Panc1 (cell line): ENCODE results near the gene WNK4. TPM values are rescaled to one million over a fixed set of nuclear protein-coding genes. Genes with fewer than 3 reads are reported as not detected.
A peak's percentile ranks its signal among the peaks of the same experiment; 100 is the strongest.

ENCODE experiments used
- ATAC-seq: fragments of 200-7000 bp; cut with Tn5 transposase; 2 replicates; pipeline ENCODE4 v1.9.1; 2020; ENCODE audit warnings: mild to moderate bottlenecking, moderate library complexity
- BruUV-seq: library from RNA; stranded (reverse); fragments of 400-500 nt; replicated peaks from 2 replicates; lab custom pipeline; 2021; lab: Mats Ljungman, UMichigan
- CTCF ChIA-PET: fragments of 300-600 bp; sonication (Branson Sonifier 250); formaldehyde crosslinking; loops from one replicate; lab custom pipeline; 2022; ENCODE audit warnings: antibody characterized with exemption; lab: Charles Lee
- POLR2A ChIA-PET: fragments of 300-600 bp; sonication (Branson Sonifier 250); formaldehyde crosslinking; loops from one replicate; lab custom pipeline; 2022; ENCODE audit warnings: antibody characterized with exemption; lab: Charles Lee
- DNase-seq: peaks from one replicate; pipeline ENCODE4 v3.0.0-alpha.2; 2010; ENCODE audit warnings: low read depth, low spot score
- H3K27ac ChIP-seq: 2 replicates; pipeline ENCODE4 v1.5.1; 2011; ENCODE audit warnings: mild to moderate bottlenecking, low read length, inconsistent platforms
- H3K27me3 ChIP-seq: fragments of 200-500 bp; sonication (Bioruptor generic); 2 replicates; pipeline ENCODE4 v1.6.0; 2014; ENCODE audit warnings: low read length, inconsistent platforms; ENCODE audit not compliant: control insufficient read depth, insufficient read depth
- H3K36me3 ChIP-seq: fragments of 200-500 bp; sonication (Bioruptor generic); 2 replicates; pipeline ENCODE4 v1.5.1; 2014; ENCODE audit warnings: inconsistent platforms, mild to moderate bottlenecking, low read length, moderate library complexity; ENCODE audit not compliant: control insufficient read depth, insufficient read depth
- H3K4me1 ChIP-seq: 2 replicates; pipeline ENCODE4 v1.5.1; 2011; ENCODE audit warnings: inconsistent platforms, mild to moderate bottlenecking, low read length, moderate library complexity; ENCODE audit not compliant: control insufficient read depth, insufficient read depth
- H3K4me3 ChIP-seq, 2 experiments: 2 replicates each; pipeline ENCODE4 v1.5.1; 2011 to 2012; ENCODE audit warnings: low read depth in 2 of 2, low read length in 2 of 2, mild to moderate bottlenecking in 2 of 2, inconsistent platforms in 1 of 2, moderate library complexity in 1 of 2
- H3K9me3 ChIP-seq: fragments of 200-500 bp; sonication (Bioruptor generic); 2 replicates; pipeline ENCODE4 v1.5.1; 2014; ENCODE audit warnings: low read depth, mild to moderate bottlenecking, inconsistent platforms, low read length, moderate library complexity; ENCODE audit not compliant: control insufficient read depth, insufficient read depth
- POLR2AphosphoS5 ChIP-seq: IDR thresholded peaks from 2 replicates; pipeline ENCODE4 v1.6.1; 2012; ENCODE audit warnings: mild to moderate bottlenecking, low read depth, low read length, moderate library complexity
- SIN3A ChIP-seq: IDR thresholded peaks from 2 replicates; pipeline ENCODE4 v1.6.1; 2012; ENCODE audit warnings: low read depth, mild to moderate bottlenecking, low read length, moderate library complexity, borderline replicate concordance; ENCODE audit not compliant: insufficient read depth
- TCF7L2 ChIP-seq: IDR thresholded peaks from 2 replicates; pipeline ENCODE4 v1.6.1; 2011; ENCODE audit warnings: mild to moderate bottlenecking, low read depth, low read length, inconsistent platforms
- in situ Hi-C: cut with HindIII; loops from 2 replicates; pipeline ENCODE4 v1.10.0; 2016; ENCODE audit warnings: low sequenced_read_pairs, low pct_unique_long_range_greater_than_20kb
- intact Hi-C: fragments of 100-400 bp; cut with micrococcal nuclease; formaldehyde crosslinking; loops from one replicate; pipeline ENCODE4 v1.10.0; 2022; ENCODE audit not compliant: unreplicated experiment
- total RNA-seq: library from RNA; stranded (reverse); gene quantifications from one replicate; pipeline ENCODE4 v1.2.1, GENCODE V29; 2021; ENCODE audit not compliant: unreplicated experiment
- TF ChIP-seq, protein P1 (sequence below): fragments of 450-650 bp; IDR thresholded peaks from 2 replicates; pipeline ENCODE4 v1.5.1; 2017; ENCODE audit warnings: mild to moderate bottlenecking
- TF ChIP-seq, protein P2 (sequence below), 2 experiments: IDR thresholded peaks; 2 replicates each; pipeline ENCODE4 v1.6.1; 2011 to 2012; ENCODE audit warnings: low read depth in 2 of 2, control low read depth in 1 of 2, low read length in 1 of 2, mild to moderate bottlenecking in 1 of 2, moderate library complexity in 1 of 2; ENCODE audit not compliant: insufficient read depth in 1 of 2

Gene WNK4
- total RNA-seq, 1 experiment from 2014 or later, result 3.5 TPM

DNA sequence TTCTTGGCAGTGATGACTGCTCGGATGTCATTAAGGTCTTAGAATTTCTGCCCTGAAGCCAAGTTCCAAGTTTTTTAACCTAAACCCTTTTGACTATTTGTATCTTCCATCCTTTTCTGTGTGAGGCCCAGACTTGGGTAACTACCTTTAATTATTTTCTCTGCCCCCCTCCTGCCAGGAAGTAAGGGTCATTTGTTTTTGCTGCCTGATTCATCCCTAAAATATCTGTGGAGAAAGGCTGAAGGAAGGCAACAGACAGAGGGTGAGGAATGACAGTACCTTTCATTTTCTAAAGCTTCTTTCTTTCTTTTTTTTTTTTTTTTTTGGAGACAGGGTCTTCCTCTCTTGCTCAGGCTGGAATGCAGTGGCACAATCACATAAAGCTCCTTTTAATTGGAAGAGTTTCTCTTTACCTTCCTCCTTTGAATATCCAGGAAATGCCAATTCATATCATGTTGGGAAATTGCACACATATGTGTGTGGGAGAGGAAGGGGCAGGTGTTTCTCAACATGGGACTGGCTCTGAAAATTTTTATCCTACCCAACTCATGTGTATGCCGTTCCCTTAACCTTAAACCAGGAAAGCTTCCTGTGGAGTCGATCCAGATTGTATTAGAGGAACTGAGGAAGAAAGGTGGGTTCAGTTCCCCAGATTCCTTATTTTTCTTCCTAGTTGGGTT lies 6.2 kb upstream of the WNK4 start:
- BruUV-seq, result no TSS peak
- Histone ChIP-seq H3K27ac (peak overlapping the region; percentile 86), H3K9me3 (no peaks in the 10 kb centered on the region), H3K27me3 (no peaks in the 10 kb centered on the region), H3K36me3 (no peaks in the 10 kb centered on the region), H3K4me1 (peaks cover 9% of the 10 kb centered on the region), H3K4me3 (peak overlapping the region; percentile 73 to 95)
- TF ChIP-seq, protein P1, sequence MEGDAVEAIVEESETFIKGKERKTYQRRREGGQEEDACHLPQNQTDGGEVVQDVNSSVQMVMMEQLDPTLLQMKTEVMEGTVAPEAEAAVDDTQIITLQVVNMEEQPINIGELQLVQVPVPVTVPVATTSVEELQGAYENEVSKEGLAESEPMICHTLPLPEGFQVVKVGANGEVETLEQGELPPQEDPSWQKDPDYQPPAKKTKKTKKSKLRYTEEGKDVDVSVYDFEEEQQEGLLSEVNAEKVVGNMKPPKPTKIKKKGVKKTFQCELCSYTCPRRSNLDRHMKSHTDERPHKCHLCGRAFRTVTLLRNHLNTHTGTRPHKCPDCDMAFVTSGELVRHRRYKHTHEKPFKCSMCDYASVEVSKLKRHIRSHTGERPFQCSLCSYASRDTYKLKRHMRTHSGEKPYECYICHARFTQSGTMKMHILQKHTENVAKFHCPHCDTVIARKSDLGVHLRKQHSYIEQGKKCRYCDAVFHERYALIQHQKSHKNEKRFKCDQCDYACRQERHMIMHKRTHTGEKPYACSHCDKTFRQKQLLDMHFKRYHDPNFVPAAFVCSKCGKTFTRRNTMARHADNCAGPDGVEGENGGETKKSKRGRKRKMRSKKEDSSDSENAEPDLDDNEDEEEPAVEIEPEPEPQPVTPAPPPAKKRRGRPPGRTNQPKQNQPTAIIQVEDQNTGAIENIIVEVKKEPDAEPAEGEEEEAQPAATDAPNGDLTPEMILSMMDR, result no peak
- no peak for TF ChIP-seq SIN3A
- TF ChIP-seq, protein P2, sequence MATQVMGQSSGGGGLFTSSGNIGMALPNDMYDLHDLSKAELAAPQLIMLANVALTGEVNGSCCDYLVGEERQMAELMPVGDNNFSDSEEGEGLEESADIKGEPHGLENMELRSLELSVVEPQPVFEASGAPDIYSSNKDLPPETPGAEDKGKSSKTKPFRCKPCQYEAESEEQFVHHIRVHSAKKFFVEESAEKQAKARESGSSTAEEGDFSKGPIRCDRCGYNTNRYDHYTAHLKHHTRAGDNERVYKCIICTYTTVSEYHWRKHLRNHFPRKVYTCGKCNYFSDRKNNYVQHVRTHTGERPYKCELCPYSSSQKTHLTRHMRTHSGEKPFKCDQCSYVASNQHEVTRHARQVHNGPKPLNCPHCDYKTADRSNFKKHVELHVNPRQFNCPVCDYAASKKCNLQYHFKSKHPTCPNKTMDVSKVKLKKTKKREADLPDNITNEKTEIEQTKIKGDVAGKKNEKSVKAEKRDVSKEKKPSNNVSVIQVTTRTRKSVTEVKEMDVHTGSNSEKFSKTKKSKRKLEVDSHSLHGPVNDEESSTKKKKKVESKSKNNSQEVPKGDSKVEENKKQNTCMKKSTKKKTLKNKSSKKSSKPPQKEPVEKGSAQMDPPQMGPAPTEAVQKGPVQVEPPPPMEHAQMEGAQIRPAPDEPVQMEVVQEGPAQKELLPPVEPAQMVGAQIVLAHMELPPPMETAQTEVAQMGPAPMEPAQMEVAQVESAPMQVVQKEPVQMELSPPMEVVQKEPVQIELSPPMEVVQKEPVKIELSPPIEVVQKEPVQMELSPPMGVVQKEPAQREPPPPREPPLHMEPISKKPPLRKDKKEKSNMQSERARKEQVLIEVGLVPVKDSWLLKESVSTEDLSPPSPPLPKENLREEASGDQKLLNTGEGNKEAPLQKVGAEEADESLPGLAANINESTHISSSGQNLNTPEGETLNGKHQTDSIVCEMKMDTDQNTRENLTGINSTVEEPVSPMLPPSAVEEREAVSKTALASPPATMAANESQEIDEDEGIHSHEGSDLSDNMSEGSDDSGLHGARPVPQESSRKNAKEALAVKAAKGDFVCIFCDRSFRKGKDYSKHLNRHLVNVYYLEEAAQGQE (IDR thresholded peaks at IDR 0.05; ENCODE audit: insufficient read depth in 1 of 2, low read depth in 2 of 2, low read length in 1 of 2), result no peak
- no peak for TF ChIP-seq POLR2AphosphoS5
- TF ChIP-seq TCF7L2, result no peak
- no peak for ATAC-seq
- ChIA-PET CTCF (interaction anchor here (0.6 to 1.2 kb wide), 2 partner anchors 10 to 14 kb away, joined by 3 read pairs; no protein-coding TSS in a partner anchor), POLR2A (interaction anchor here (0.6 to 1.1 kb wide), 2 partner anchors 50 to 72 kb away, joined by 6 to 8 read pairs; partner anchors contain the start of gene BECN1)
- in situ Hi-C loops, result no loop called here
- intact Hi-C loops, result no loop called here
- DNase-seq, result no peak

DNA sequence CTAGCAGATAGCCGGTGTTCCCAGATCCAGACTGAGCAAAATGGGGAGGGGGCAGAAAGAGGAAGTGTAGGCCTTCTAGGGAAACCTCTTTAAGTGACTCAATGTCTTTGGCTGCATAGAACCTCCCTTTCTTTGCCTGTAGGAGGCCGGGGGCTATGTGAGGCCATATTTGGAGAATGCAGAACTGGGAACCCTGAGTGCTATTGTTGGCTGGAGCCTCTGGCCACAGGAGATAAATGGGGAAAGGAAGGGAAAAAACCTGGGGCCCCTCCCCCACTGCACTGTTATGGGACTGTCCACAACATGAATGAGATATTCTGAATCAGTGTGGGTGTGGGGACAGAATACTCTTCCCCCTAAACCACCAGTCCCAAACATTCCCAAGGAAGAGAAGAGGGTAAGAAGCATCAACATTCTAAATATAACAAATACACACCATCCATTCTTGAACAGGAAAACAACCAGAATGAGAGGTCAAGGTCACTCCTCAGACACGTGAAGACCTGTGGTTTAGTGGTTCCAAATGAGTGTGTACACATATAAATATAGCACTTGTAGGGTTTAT lies 4.8 kb upstream of the WNK4 start:
- H3K4me3 ChIP-seq, result no peak overlapping the region
- intact Hi-C loops (no loop called here), in situ Hi-C loops (no loop called here)
- no peaks in the 10 kb centered on the region for H3K9me3 ChIP-seq
- no peaks in the 10 kb centered on the region for H3K27me3 ChIP-seq
- H3K36me3 ChIP-seq, result no peaks in the 10 kb centered on the region
- TF ChIP-seq, protein P1, result no peak
- TF ChIP-seq POLR2AphosphoS5 (no peak), SIN3A (no peak), TCF7L2 (no peak)
- TF ChIP-seq, protein P2 (IDR thresholded peaks at IDR 0.05; ENCODE audit: insufficient read depth in 1 of 2, low read depth in 2 of 2, low read length in 1 of 2), result no peak
- DNase-seq, result no peak
- no peak overlapping the region for H3K27ac ChIP-seq
- peaks cover 13% of the 10 kb centered on the region for H3K4me1 ChIP-seq
- CTCF ChIA-PET, result no interaction called here
- ATAC-seq, result no peak
- no TSS peak for BruUV-seq
- POLR2A ChIA-PET, result no interaction called here
